HEK293 (cell line): Measurements from ENCODE around the gene NCAPD3.

Experiments
- BCL11B ChIP-seq: fragments of 450-650 bp; formaldehyde crosslinking; IDR thresholded peaks from 2 replicates; pipeline ENCODE4 v1.5.1; 2016; ENCODE audit warnings: low read depth, missing biosample characterization, missing genetic modification characterization
- ZBTB1 ChIP-seq: fragments of 450-650 bp; formaldehyde crosslinking; IDR thresholded peaks from 2 replicates; pipeline ENCODE4 v1.5.1; 2016; ENCODE audit warnings: missing biosample characterization, missing genetic modification characterization
- ZNF184 ChIP-seq: fragments of 450-650 bp; IDR thresholded peaks from 2 replicates; pipeline ENCODE4 v1.5.1; 2018; ENCODE audit warnings: missing biosample characterization, mild to moderate bottlenecking, missing genetic modification characterization
- ZNF354C ChIP-seq: fragments of 450-650 bp; formaldehyde crosslinking; IDR thresholded peaks from 2 replicates; pipeline ENCODE4 v1.5.1; 2016; ENCODE audit warnings: missing biosample characterization, missing genetic modification characterization, low read depth, borderline replicate concordance

DNA sequence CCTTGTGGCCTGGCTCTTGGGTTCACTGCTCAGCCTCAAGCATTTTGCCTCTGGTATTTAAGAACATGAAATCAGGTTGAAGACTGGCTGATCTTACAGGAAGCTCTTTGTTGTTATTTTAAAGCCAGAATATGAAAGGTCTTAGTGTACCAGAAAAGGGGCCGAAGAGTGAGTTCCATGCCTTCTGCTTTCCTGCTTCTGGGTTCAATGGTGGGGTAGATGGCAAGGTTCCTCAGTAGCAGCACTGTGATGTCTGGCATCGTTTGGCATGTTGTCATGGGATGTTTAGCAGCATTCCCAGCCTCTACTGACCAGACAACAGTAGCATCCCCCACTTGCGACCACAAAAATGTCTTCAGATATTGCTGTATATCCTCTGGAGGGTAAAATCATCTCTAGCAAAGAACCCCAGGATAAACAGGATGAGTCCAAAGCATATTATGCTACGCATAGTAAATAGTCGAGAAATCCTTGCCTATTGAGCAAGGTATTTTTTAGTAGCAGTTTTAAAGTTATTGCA lies 3.1 kb upstream of the NCAPD3 start:
- TF ChIP-seq BCL11B (tag by site-specific recombination) (no peak), ZNF184 (no peak), ZNF354C (tag by site-specific recombination) (no peak), ZBTB1 (tag by site-specific recombination) (no peak)
